H1 (cell line): ENCODE results near the gene CLBA1. TPM values are rescaled to one million over a fixed set of nuclear protein-coding genes. Genes with fewer than 3 reads are reported as not detected.

Source experiments
- CBX8 ChIP-seq: fragments of 300-800, 300-1000 bp; sonication (generic); IDR thresholded peaks from 2 replicates; pipeline ENCODE4 v1.7.1; 2016; ENCODE audit warnings: low read depth, low read length, borderline replicate concordance
- GTF2F1 ChIP-seq: IDR thresholded peaks from 2 replicates; pipeline ENCODE4 v1.6.1; 2012; ENCODE audit warnings: low read depth, low read length, improper control_type of control experiment, borderline replicate concordance
- SAP30 ChIP-seq: fragments of 300-600 bp; sonication (generic); IDR thresholded peaks from 2 replicates; pipeline ENCODE4 v1.7.1; 2012; ENCODE audit warnings: low read length, moderate library complexity, mild to moderate bottlenecking, inconsistent platforms; ENCODE audit not compliant: insufficient read depth, insufficient replicate concordance
- SIX5 ChIP-seq: IDR thresholded peaks from 2 replicates; pipeline ENCODE4 v1.6.1; 2011; ENCODE audit warnings: mild to moderate bottlenecking, low read depth, low read length
- polyA plus RNA-seq, 7 experiments: library from polyadenylated mRNA; depleted of rRNA in 3 of 7; stranded (reverse) in 5 of 7; unstranded in 2 of 7; fragments of >200 nt in 5 of 7; fragments of 200-250 nt in 2 of 7; gene quantifications; 1 replicate in 5 of 7; 2 replicates in 1 of 7; 4 replicates in 1 of 7; pipeline versions ENCODE4 v1.2.1 to v1.2.3, GENCODE V29; 2011 to 2013; ENCODE audit warnings: missing spikeins in 2 of 7, mixed read lengths in 2 of 7
- total RNA-seq: library from RNA; stranded (reverse); fragmentation: NEBNext Ultra II Directional; extraction: Animal tissue kit (Norgen Biotek cat#: 25700); gene quantifications from 2 replicates; pipeline ENCODE4 v1.2.1, GENCODE V29; 2021

CLBA1 gene
- total and polyA plus RNA-seq, 2 of the 8 experiments (the other 6 are each of a cell fraction or from before 2014, with no cell fraction given), result 1.6 to 2.4 TPM

DNA sequence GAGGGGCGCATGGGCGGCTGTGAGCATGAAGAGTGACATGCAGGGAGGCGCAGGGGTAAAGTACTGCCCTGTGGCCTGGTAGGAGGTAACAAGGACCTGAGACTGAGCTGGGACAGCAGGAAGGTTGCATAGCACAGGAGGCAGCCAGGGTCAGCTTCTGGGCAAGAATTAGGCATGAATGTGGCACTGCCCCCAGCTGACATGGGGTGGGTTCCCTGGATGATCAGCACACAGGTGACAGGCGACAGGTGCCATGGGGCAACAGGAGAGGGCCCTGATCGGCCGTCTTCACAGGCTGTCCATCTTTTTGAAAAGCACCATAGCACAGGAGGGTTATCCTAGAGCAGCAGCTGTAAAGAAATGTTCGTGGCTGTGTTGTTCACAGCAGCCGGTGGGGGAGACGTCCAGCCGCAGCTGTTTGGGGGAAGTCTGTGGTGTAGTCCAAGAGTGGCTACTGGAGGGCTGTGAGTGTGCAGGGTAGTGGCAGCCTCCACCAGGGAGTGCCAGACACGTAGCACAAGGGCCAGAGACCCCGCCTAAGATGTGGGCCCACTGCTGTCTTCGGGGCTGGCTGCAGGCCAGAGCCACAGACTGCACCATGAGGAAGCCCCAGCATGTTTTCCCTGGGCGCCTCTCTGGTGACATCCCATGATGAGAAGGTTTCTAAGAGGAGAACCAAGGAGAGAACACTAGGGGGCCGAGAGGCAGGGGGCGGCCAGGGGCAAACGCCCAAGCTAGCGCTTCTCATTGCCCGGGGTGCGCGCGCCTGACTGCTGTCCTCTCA lies 8.4 kb downstream of the CLBA1 start (continued):
- no peak for TF ChIP-seq CBX8
- TF ChIP-seq GTF2F1, result no peak
- TF ChIP-seq SAP30, result no peak
- no peak for TF ChIP-seq SIX5
